ENCODE data around the gene CCDC85B. TPM values are rescaled to one million over a fixed set of nuclear protein-coding genes. Genes with fewer than 3 reads are reported as not detected.

The CCDC85B gene
- polyA plus RNA-seq, 1 donor from 2014 or later = 28.5 TPM

- Histone ChIP-seq H3K4me3 (ENCODE audit: low read length) (no peak overlapping the region), H2AFZ (ENCODE audit: low read depth, low read length) (no peak overlapping the region), H3K9me2 (ENCODE audit: insufficient read depth, low read length) (no peaks in the 10 kb centered on the region), H3K79me2 (replicated peaks; ENCODE audit: insufficient read depth, low read length) (no peaks in the 10 kb centered on the region), H3K4me2 (ENCODE audit: low read length) (no peak overlapping the region), H3K9ac (ENCODE audit: low read length) (no peak overlapping the region), H3K27me3 (ENCODE audit: insufficient read depth, low read depth, low read length) (no peaks in the 10 kb centered on the region), H4K20me1 (ENCODE audit: insufficient read depth) (no peaks in the 10 kb centered on the region), H3F3A (ENCODE audit: insufficient read depth, low read length, poor library complexity, severe bottlenecking) (no peaks in the 10 kb centered on the region), H3K27ac (ENCODE audit: low read length) (no peak overlapping the region), H3K36me3 (ENCODE audit: insufficient read depth, low read length) (no peaks in the 10 kb centered on the region), H3K9me3 (ENCODE audit: low read length) (no peaks in the 10 kb centered on the region)
- TF ChIP-seq CTCF (IDR thresholded peaks at IDR 0.05; ENCODE audit: poor library complexity, severe bottlenecking) (no peak), TAF1 (IDR thresholded peaks at IDR 0.05; ENCODE audit: low read depth) (no peak), REST (IDR thresholded peaks at IDR 0.05; ENCODE audit: borderline replicate concordance) (no peak), RAD21 (conservative IDR thresholded peaks at IDR 0.05) (no peak), MXI1 (conservative IDR thresholded peaks at IDR 0.05; ENCODE audit: poor library complexity, severe bottlenecking) (no peak), SMC3 (conservative IDR thresholded peaks at IDR 0.05; ENCODE audit: poor library complexity) (no peak), POLR2AphosphoS5 (IDR thresholded peaks at IDR 0.05) (no peak)
Observed at GRCh38 chr11:65867284-65868071, 23.0 kb upstream of the CCDC85B start.

GRCh38 chr11:65868076-65868667 is 22.3 kb upstream of the CCDC85B start:
- no peaks in the 10 kb centered on the region for H3K36me3 ChIP-seq (ENCODE audit: insufficient read depth, low read length)
- no peaks in the 10 kb centered on the region for H3F3A ChIP-seq (ENCODE audit: insufficient read depth, low read length, poor library complexity, severe bottlenecking)
- peaks cover 5% of the 10 kb centered on the region for H3K27me3 ChIP-seq (ENCODE audit: insufficient read depth, low read depth, low read length)
- no peaks in the 10 kb centered on the region for H3K9me2 ChIP-seq (ENCODE audit: insufficient read depth, low read length)
- TF ChIP-seq EP300 (conservative IDR thresholded peaks at IDR 0.05; ENCODE audit: poor library complexity, severe bottlenecking) = no peak
- peak; percentile 24 for TF ChIP-seq POLR2AphosphoS5 (IDR thresholded peaks at IDR 0.05)
- no peak overlapping the region for H2AFZ ChIP-seq (ENCODE audit: low read depth, low read length)
- H3K79me2 ChIP-seq (replicated peaks; ENCODE audit: insufficient read depth, low read length) = no peaks in the 10 kb centered on the region
- no peaks in the 10 kb centered on the region for H4K20me1 ChIP-seq (ENCODE audit: insufficient read depth)
- H3K27ac ChIP-seq (ENCODE audit: low read length) = no peak overlapping the region
- H3K9me3 ChIP-seq (ENCODE audit: low read length) = no peaks in the 10 kb centered on the region
- H3K9ac ChIP-seq (ENCODE audit: low read length) = no peak overlapping the region
- H3K4me2 ChIP-seq (ENCODE audit: low read length) = no peak overlapping the region
- H3K4me3 ChIP-seq (ENCODE audit: low read length) = no peak overlapping the region

Measured in neural cell (in vitro differentiated cells).